ENCODE measurements around the gene EPHA3.

EPHA3 gene

GRCh38 chr3:89145995-89146394, 38.6 kb downstream of the EPHA3 start:
- Histone ChIP-seq H3K27ac (replicated peaks) (no peak overlapping the region), H3K27me3 (ENCODE audit: insufficient read depth, poor library complexity, severe bottlenecking) (no peaks in the 10 kb centered on the region), H3K4me3 (replicated peaks; ENCODE audit: insufficient read depth, low read length) (no peak overlapping the region)
- no peak for TF ChIP-seq POLR2AphosphoS5 (IDR thresholded peaks at IDR 0.05; ENCODE audit: low read depth)
- no peak for TF ChIP-seq SPI1 (IDR thresholded peaks at IDR 0.05; ENCODE audit: borderline replicate concordance, low read depth)
- TF ChIP-seq GABPA (IDR thresholded peaks at IDR 0.05; ENCODE audit: low read depth), result no peak
- TF ChIP-seq REST (IDR thresholded peaks at IDR 0.05; ENCODE audit: insufficient replicate concordance, low read depth), result no peak
- TF ChIP-seq CTCF (IDR thresholded peaks at IDR 0.05; ENCODE audit: insufficient read depth, low read length), result no peak
- DNase-seq (ENCODE audit: low read depth in 1 of 2, low spot score in 1 of 2), result no peak

- DNase-seq (ENCODE audit: low read depth in 1 of 2, low spot score in 1 of 2), result no peak
- no peak overlapping the region for H3K4me3 ChIP-seq (replicated peaks; ENCODE audit: insufficient read depth, low read length)
- H3K27ac ChIP-seq (replicated peaks), result no peak overlapping the region
- H3K27me3 ChIP-seq (ENCODE audit: insufficient read depth, poor library complexity, severe bottlenecking), result no peaks in the 10 kb centered on the region
- TF ChIP-seq REST (IDR thresholded peaks at IDR 0.05; ENCODE audit: insufficient replicate concordance, low read depth), result no peak
Measured at GRCh38 chr3:89154416-89154815, 47.0 kb downstream of the EPHA3 start.

- no peak for DNase-seq (ENCODE audit: low read depth in 1 of 2, low spot score in 1 of 2)
- no peak for TF ChIP-seq SPI1 (IDR thresholded peaks at IDR 0.05; ENCODE audit: borderline replicate concordance, low read depth)
- TF ChIP-seq CTCF (IDR thresholded peaks at IDR 0.05; ENCODE audit: insufficient read depth, low read length), result no peak
- no peak for TF ChIP-seq REST (IDR thresholded peaks at IDR 0.05; ENCODE audit: insufficient replicate concordance, low read depth)
- TF ChIP-seq GABPA (IDR thresholded peaks at IDR 0.05; ENCODE audit: low read depth), result no peak
- no peak for TF ChIP-seq POLR2AphosphoS5 (IDR thresholded peaks at IDR 0.05; ENCODE audit: low read depth)
- Histone ChIP-seq H3K27me3 (ENCODE audit: insufficient read depth, poor library complexity, severe bottlenecking) (no peaks in the 10 kb centered on the region), H3K27ac (replicated peaks) (no peak overlapping the region), H3K4me3 (replicated peaks; ENCODE audit: insufficient read depth, low read length) (no peak overlapping the region)
Measured at GRCh38 chr3:89155811-89156210, 48.4 kb downstream of the EPHA3 start.

- H3K27me3 ChIP-seq (ENCODE audit: insufficient read depth, poor library complexity, severe bottlenecking), result no peaks in the 10 kb centered on the region
- TF ChIP-seq POLR2AphosphoS5 (IDR thresholded peaks at IDR 0.05; ENCODE audit: low read depth) (no peak), CTCF (IDR thresholded peaks at IDR 0.05; ENCODE audit: insufficient read depth, low read length) (no peak), GABPA (IDR thresholded peaks at IDR 0.05; ENCODE audit: low read depth) (no peak), REST (IDR thresholded peaks at IDR 0.05; ENCODE audit: insufficient replicate concordance, low read depth) (no peak), SPI1 (IDR thresholded peaks at IDR 0.05; ENCODE audit: borderline replicate concordance, low read depth) (no peak)
- H3K27ac ChIP-seq (replicated peaks), result no peak overlapping the region
- DNase-seq (ENCODE audit: low read depth in 1 of 2, low spot score in 1 of 2), result no peak
- H3K4me3 ChIP-seq (replicated peaks; ENCODE audit: insufficient read depth, low read length), result no peak overlapping the region
Measured at GRCh38 chr3:89157575-89157974, 50.2 kb downstream of the EPHA3 start.

All from HL-60 (cell line).